C1 segment of cervical spinal cord (tissue), 14 donors: Measurements from ENCODE around the gene NSL1.
"Not testable (repeated sequence)": the region's sequence is repeated elsewhere in the genome, so short reads cannot be mapped to it uniquely, and the experiment has no call there.

Experiments used
- DNase-seq, 14 donors: peaks; one replicate each; lab custom pipeline; 2025; lab: John Stamatoyannopoulos, UW

NSL1 gene

DNA sequence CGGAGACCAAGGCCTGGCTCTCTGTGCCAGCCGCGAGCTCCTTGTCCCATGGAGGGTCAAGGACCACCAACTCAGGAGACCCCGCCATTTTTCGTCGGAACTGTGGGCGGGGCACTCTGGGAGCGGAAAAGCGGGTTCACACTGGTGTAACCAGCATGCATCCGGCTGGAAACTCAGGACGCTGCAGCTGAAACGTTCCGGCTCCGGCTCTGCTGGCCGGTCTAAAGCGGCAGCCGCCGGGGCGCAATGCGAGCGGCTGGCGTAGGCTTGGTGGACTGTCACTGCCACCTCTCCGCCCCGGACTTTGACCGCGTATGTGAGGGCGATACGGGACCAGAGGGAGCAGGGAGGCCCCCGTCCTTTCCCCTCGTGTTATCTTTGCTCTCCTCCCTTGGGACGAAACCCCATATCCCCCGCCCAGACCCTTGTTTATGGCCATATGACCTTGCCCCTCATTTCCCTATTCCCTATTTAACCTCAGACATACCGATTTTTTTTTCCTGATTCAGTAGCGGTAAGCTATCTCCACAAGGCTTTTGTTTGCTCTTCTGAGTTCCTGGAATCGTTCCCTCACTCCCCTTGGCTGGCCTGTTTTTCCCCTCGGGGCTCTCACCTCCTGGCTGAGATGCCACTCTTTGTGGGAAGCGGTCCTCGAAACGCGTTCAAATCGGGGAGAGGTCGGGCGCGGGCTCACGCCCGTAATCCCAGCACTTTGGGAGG is at the start of gene NSL1, which contains the start of gene TATDN3:
TSS of gene NSL1 (minus strand) at position 102 of the 720 bp plus-strand sequence. CDS start at position 88, 14 bp downstream.
TSS of gene TATDN3 (plus strand) at position 219 of the 720 bp plus-strand sequence. CDS start at position 247, 28 bp downstream.
- DNase-seq = peak; percentile 20 to 96 (median 86)

- no peak for DNase-seq
Observed at GRCh38 chr1:212838145-212838544, 46.6 kb upstream of the NSL1 start.

GRCh38 chr1:212833211-212834207 is 41.9 kb upstream of the NSL1 start:
- not testable (repeated sequence) for DNase-seq

GRCh38 chr1:212828395-212828794 is 36.8 kb upstream of the NSL1 start:
- DNase-seq = no peak

- no peak for DNase-seq
Observed at GRCh38 chr1:212827831-212828278, 36.3 kb upstream of the NSL1 start.

DNA sequence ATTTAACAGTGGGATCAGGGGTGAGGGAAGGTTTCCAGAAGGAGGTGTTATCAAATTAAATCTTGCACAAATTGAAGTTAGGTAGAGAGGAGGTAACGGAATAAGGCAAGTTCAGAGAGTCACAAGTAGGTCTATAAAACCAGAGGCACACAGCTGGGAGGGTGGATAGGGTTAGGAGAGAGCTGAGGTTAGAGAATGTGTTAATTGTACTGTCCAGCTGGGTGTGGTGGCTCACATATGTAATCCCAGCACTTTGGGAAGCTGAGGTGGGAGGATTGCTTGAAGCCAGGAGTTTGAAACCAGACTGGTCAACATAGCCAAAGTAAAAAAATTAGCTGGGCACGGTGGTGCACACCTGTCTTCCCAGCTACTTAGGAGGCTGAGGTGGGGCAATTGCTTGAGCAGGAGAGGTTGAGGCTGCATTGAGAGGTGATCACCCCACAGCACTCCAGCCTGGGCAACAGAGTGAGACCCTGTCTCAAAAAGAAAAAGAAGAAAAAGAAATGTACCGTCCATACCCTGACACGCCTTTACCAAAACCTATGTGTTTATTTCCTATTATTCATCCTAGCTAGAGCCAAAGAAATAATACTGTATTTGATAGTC is 35.7 kb upstream of the NSL1 start:
- no peak for DNase-seq

GRCh38 chr1:212825798-212826452 is 34.3 kb upstream of the NSL1 start:
- no peak for DNase-seq

DNA sequence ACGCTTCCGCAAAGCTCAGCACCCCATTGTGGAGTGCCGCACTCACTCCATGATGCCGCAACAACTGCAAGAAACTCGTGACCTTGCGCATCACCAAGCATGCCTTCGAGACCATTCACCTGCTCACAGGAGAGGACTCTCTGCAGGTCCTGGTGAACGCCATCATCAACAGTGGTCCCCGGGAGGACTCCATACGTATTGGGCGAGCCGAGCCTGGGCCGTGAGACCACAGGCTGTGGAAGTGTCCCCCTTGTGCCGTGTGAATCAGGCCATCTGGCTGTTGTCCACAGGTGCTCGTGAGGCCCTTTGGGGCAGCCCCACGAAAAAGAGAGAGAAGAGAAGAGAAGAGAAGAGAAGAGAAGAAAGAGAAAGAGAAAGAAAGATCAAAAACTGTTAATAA is 32.6 kb upstream of the NSL1 start:
- DNase-seq = no peak

- no peak for DNase-seq
Observed at GRCh38 chr1:212822956-212823355, 31.4 kb upstream of the NSL1 start.

GRCh38 chr1:212820969-212821368 is 29.4 kb upstream of the NSL1 start:
- no peak for DNase-seq

DNA sequence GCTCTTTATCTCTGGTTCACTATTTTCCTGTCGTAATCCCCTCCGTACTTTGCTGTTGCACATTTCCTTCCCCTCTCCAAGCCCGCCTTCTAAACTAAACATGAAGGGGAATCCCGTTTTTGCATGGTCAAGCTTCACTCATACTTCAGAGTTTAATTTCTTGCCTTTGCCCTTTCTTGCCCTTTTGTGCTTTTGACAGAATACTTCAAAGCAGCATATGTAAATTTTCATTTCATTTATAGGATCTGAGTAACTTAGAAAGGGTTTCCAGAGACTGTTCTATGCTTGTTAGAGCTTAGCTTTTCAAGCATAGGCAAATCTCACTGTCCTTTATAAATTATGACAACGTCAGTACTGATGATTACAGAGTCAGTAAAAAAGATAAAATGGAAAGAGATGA is 28.1 kb upstream of the NSL1 start:
- no peak for DNase-seq

GRCh38 chr1:212816567-212817278 is 25.1 kb upstream of the NSL1 start:
- no peak for DNase-seq

- peak in 1 of 14 donors; percentile 5 for DNase-seq
Observed at GRCh38 chr1:212814537-212815334, 23.2 kb upstream of the NSL1 start.

DNA sequence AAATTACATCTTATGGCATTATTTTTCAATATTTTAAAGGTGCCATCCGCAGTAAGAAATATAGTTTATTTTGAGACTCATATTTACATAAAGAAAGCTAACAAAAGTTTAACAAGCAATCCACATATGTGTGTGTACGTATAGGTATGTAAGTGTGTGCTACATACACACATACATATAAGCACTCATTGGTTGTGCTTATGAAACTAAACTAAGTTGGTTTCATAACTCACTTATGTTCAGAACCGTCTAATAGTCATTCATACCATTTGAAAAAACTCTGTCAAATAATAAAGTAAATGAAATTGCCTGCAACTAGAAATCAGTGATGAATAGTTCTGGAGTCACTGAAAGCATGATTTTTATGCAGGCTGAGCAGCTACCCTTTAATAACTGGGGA is 14.2 kb upstream of the NSL1 start:
- DNase-seq = no peak

DNA sequence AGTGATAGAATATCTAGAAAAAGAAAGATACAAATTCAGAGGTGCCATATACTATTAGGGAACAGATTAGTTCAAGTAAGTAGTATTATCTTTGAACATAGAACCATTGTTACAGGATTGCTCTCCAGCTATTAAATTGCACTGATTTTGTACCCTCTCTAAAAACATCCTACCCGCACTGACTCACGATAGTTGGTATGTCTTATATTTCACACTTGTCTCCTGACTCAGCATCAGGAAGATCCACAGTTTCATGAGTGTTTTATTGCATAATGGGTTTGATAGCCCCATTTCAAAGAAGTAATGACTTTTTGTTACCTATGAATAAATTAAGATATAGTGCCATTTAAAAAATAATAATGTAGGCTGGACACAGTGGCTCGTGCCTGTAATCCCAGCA is 6.1 kb upstream of the NSL1 start:
- no peak for DNase-seq

- peak in 8 of 14 donors; percentile 2 to 31 (median 8) for DNase-seq
Observed at GRCh38 chr1:212794561-212795014, 3.0 kb upstream of the NSL1 start.

DNA sequence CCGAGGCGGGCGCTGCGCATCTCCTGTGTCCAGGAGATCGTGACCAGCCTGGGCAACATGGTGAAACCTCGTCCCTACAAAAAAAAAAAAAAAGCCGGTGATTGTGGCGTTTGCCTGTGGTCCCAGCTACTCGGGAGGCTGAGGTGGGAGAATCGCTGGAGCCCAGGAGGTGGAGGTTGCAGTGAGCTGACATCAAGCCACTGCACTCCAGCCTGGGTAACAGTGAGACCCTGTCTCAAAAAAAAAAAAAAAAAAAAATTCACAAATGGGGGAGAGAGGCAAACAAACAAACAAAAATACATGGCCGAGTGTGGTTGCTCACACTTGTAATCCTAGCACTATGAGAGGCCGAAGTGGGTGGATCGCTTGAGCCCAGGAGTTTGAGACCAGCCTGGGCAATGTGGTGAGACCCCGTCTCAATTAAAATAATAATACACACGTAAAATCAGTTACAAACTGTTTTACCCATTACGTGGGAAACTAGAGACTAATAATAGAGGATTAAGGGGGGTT is 875 bp upstream of the NSL1 start:
- DNase-seq = no peak

DNA sequence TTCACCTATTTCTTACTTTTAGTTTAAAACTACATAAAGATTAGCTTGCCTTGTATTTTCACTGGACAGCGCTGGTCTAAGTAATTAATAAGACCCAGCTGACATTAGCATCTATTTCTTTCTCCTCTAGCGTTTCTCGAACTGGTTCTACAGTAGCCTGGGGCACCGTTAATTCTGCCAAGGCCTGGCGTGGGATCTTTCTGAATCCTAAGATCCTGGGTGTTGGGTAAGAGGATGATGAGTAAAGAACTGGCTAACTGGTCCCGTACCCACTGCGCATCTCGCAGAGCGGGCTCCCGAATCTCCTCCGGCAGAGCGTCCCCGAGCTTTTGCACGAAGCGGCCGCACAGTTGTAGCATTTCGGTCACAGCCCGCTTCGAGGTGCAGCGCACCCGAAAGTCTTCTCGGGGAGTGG is 309 bp downstream of the NSL1 start:
- DNase-seq = peak in 1 of 14 donors; percentile 78

- DNase-seq = no peak
Observed at GRCh38 chr1:212785871-212786270, 5.7 kb downstream of the NSL1 start.
